GM23248 (cell line): ENCODE measurements around the gene GON4L.

Source experiments
- EZH2 ChIP-seq: fragments of 200-600 bp; sonication (generic); IDR thresholded peaks from 2 replicates; pipeline ENCODE4 v1.6.1; 2018; ENCODE audit warnings: antibody characterized with exemption, mild to moderate bottlenecking; ENCODE audit not compliant: insufficient read depth, poor library complexity, severe bottlenecking
- EZH2phosphoT487 ChIP-seq: fragments of 200-600 bp; sonication (generic); IDR thresholded peaks from 2 replicates; pipeline ENCODE4 v1.6.1; 2018; ENCODE audit warnings: antibody characterized with exemption, moderate library complexity, mild to moderate bottlenecking, low read depth; ENCODE audit not compliant: insufficient read depth

- TF ChIP-seq EZH2 (no peak), EZH2phosphoT487 (no peak)
These were observed 41.9 kb upstream of the GON4L start for GRCh38 chr1:155898888-155899287.
